SIG-M5 treated with dmso at 0.1 percent for 504 hours (cell line): Measurements from ENCODE around the gene UNC93A.
A peak's percentile ranks its signal among the peaks of the same experiment; 100 is the strongest.
"Not testable (repeated sequence)": the region's sequence is repeated elsewhere in the genome, so short reads cannot be mapped to it uniquely, and the experiment has no call there.

Source experiments
- DNase-seq: peaks from one replicate; lab custom pipeline; 2025; ENCODE audit not compliant: unreplicated experiment; lab: John Stamatoyannopoulos, UW

Gene UNC93A

GRCh38 chr6:167338541-167339117, 47.5 kb downstream of the UNC93A start:
- DNase-seq, result no peak

- no peak for DNase-seq
Observed at GRCh38 chr6:167341038-167341583, 50.0 kb downstream of the UNC93A start.

- no peak for DNase-seq
Observed at GRCh38 chr6:167341665-167342655, 50.8 kb downstream of the UNC93A start.

- DNase-seq, result no peak
Observed at GRCh38 chr6:167342879-167343610, 51.9 kb downstream of the UNC93A start.

- no peak for DNase-seq
Observed at GRCh38 chr6:167345348-167345747, 54.2 kb downstream of the UNC93A start.

GRCh38 chr6:167345960-167346359, 54.8 kb downstream of the UNC93A start:
- DNase-seq, result no peak

- no peak for DNase-seq
Observed at GRCh38 chr6:167347226-167347625, 56.1 kb downstream of the UNC93A start.

GRCh38 chr6:167349631-167350274, 58.6 kb downstream of the UNC93A start:
- no peak for DNase-seq

GRCh38 chr6:167350275-167350696, 59.2 kb downstream of the UNC93A start:
- no peak for DNase-seq

- DNase-seq, result peak; percentile 39
Observed at GRCh38 chr6:167350731-167351655, 59.9 kb downstream of the UNC93A start.

GRCh38 chr6:167351656-167352345, 60.7 kb downstream of the UNC93A start:
- DNase-seq, result no peak

- DNase-seq, result no peak
Observed at GRCh38 chr6:167356874-167357273, 65.8 kb downstream of the UNC93A start.

GRCh38 chr6:167358394-167358793, 67.3 kb downstream of the UNC93A start:
- not testable (repeated sequence) for DNase-seq

GRCh38 chr6:167361170-167361569, 70.1 kb downstream of the UNC93A start:
- DNase-seq, result not testable (repeated sequence)
